K562 (cell line): ENCODE results near the gene MRGPRF. TPM values are rescaled to one million over a fixed set of nuclear protein-coding genes. Genes with fewer than 3 reads are reported as not detected.

Source experiments
- ATAC-seq: fragments of 200-7000 bp; cut with Tn5 transposase; 3 replicates; pipeline ENCODE4 v1.9.1; 2020; ENCODE audit warnings: moderate library complexity
- BruUV-seq: library from RNA; stranded (reverse); fragments of 400-500 nt; replicated peaks from 2 replicates; lab custom pipeline; 2021; lab: Mats Ljungman, UMichigan
- CTCF ChIA-PET: fragments of 300-600 bp; formaldehyde crosslinking; extraction: SDS; loops from one replicate; lab custom pipeline; 2021; ENCODE audit warnings: low intra/inter-chr PET ratio; lab: Yijun Ruan, JAX
- POLR2A ChIA-PET: fragments of 300-600, 350-650 bp; sonication (Branson Sonifier 250); formaldehyde crosslinking; extraction: SDS; loops from one replicate; lab custom pipeline; 2021; ENCODE audit warnings: antibody characterized with exemption, inconsistent platforms; lab: Yijun Ruan, JAX
- DNase-seq, 4 experiments: peaks; one replicate each; pipeline versions ENCODE4 v3.0.0 to v3.0.0-alpha.2; 2011 to 2018; ENCODE audit warnings: low spot score in 3 of 4, mixed read lengths in 3 of 4; ENCODE audit errors: extremely low read depth in 1 of 4
- FAIRE-seq: peaks from 2 replicates; lab custom pipeline; 2011; peaks lifted over from hg19 to GRCh38; lab: Jason Lieb, UNC
- H2AFZ ChIP-seq: 2 replicates; pipeline ENCODE4 v1.6.0; 2011; ENCODE audit warnings: low read depth, low read length, control low read depth, inconsistent platforms
- H3K27ac ChIP-seq: fragments of 200-600 bp; 3 replicates; pipeline ENCODE4 v1.8.0; 2011; ENCODE audit warnings: low read depth, mild to moderate bottlenecking, control low read depth, inconsistent platforms, low read length, moderate library complexity, mixed read lengths; ENCODE audit errors: extremely low read depth
- H3K27me3 ChIP-seq, 2 experiments: fragments of 300-600 bp in 1 of 2; 2 replicates in 1 of 2; 3 replicates in 1 of 2; pipeline versions ENCODE4 v1.6.0 to v1.8.0; 2011; ENCODE audit warnings: inconsistent platforms in 2 of 2, low read length in 2 of 2, mild to moderate bottlenecking in 1 of 2, mixed read lengths in 1 of 2, moderate library complexity in 1 of 2; ENCODE audit not compliant: control insufficient read depth in 2 of 2, insufficient read depth in 2 of 2
- H3K36me3 ChIP-seq: fragments of 300-600 bp; 3 replicates; pipeline ENCODE4 v1.8.0; 2011; ENCODE audit warnings: mild to moderate bottlenecking, low read length, inconsistent platforms; ENCODE audit not compliant: control insufficient read depth, insufficient read depth
- H3K4me1 ChIP-seq, 2 experiments: fragments of 200-600 bp in 1 of 2; replicated peaks in 1 of 2; 2 replicates in 1 of 2; 3 replicates in 1 of 2; pipeline versions ENCODE4 v1.5.1 to v1.8.0; 2011; ENCODE audit warnings: inconsistent platforms in 2 of 2, low read length in 2 of 2, mild to moderate bottlenecking in 1 of 2, mixed read lengths in 1 of 2, moderate library complexity in 1 of 2; ENCODE audit not compliant: control insufficient read depth in 2 of 2, insufficient read depth in 2 of 2
- H3K4me2 ChIP-seq: 2 replicates; pipeline ENCODE4 v1.6.1; 2011; ENCODE audit warnings: low read length, control low read depth, inconsistent platforms, mixed read lengths; ENCODE audit not compliant: insufficient read depth
- H3K4me3 ChIP-seq: fragments of 200-600 bp; sonication (generic), shearing (Covaris generic); 2 replicates; pipeline ENCODE4 v1.5.1; 2016; ENCODE audit warnings: control low read depth, inconsistent platforms
- H3K79me2 ChIP-seq: fragments of 200-600 bp; 3 replicates; pipeline ENCODE4 v1.8.0; 2011; ENCODE audit warnings: low read length, inconsistent platforms; ENCODE audit not compliant: control insufficient read depth, insufficient read depth
- H3K9ac ChIP-seq, 2 experiments: 2 replicates each; pipeline versions ENCODE4 v1.6.0 to v1.6.1; 2011; ENCODE audit warnings: low read depth in 2 of 2, low read length in 2 of 2, control low read depth in 1 of 2, inconsistent platforms in 1 of 2, mild to moderate bottlenecking in 1 of 2, mixed read lengths in 1 of 2; ENCODE audit not compliant: insufficient read depth in 1 of 2
- H3K9me1 ChIP-seq: one replicate; pipeline ENCODE4 v1.6.0; 2011; ENCODE audit warnings: inconsistent platforms, mild to moderate bottlenecking, low read length, moderate library complexity; ENCODE audit not compliant: control insufficient read depth, insufficient read depth
- H3K9me3 ChIP-seq: replicated peaks from 2 replicates; pipeline ENCODE4 v1.5.1; 2011; ENCODE audit warnings: low read depth, low read length, inconsistent platforms; ENCODE audit not compliant: control insufficient read depth, insufficient read depth
- H4K20me1 ChIP-seq: replicated peaks from 2 replicates; pipeline ENCODE4 v1.6.1; 2011; ENCODE audit warnings: low read length, inconsistent platforms, mixed read lengths; ENCODE audit not compliant: control insufficient read depth, insufficient read depth
- DMBX1 ChIP-seq: fragments of 250-450 bp; sonication (Bioruptor Pico); IDR thresholded peaks from 2 replicates; pipeline ENCODE4 v1.8.0; 2022; ENCODE audit warnings: inconsistent platforms, mild to moderate bottlenecking, moderate library complexity, borderline replicate concordance
- MITF ChIP-seq: IDR thresholded peaks from 2 replicates; pipeline ENCODE4 v1.6.1; 2014; ENCODE audit warnings: antibody characterized with exemption
- ZBTB5 ChIP-seq: fragments of 450-650 bp; IDR thresholded peaks from 2 replicates; pipeline ENCODE4 v1.6.1; 2017; ENCODE audit warnings: antibody characterized with exemption
- ZNF217 ChIP-seq: sonication (generic); formaldehyde crosslinking; IDR thresholded peaks from 2 replicates; pipeline ENCODE4 v1.8.0; 2022; ENCODE audit warnings: mild to moderate bottlenecking, missing genetic modification reagents
- in situ Hi-C: fragments of 300-500 bp; cut with MboI; formaldehyde crosslinking; loops from 4 replicates; pipeline ENCODE4 v1.15.0; 2018; ENCODE audit warnings: inconsistent platforms, mixed read lengths
- intact Hi-C: fragments of 100-400 bp; cut with micrococcal nuclease; formaldehyde crosslinking; loops from 2 replicates; pipeline ENCODE4 v1.14.2; 2022
- polyA plus RNA-seq, 8 experiments: library from polyadenylated mRNA; depleted of rRNA in 4 of 8; stranded (reverse) in 5 of 8; unstranded in 3 of 8; fragments of >200 nt; fragmentation: Nextera tagmentation in 2 of 8; fragmentation: Illumina TruSeq in 1 of 8; extraction: Ambion mirVana in 2 of 8; extraction: Trizol in 1 of 8; gene quantifications; 2 replicates each; pipeline versions ENCODE4 v1.2.1 to v1.2.3, GENCODE V29; 2011 to 2014; ENCODE audit warnings: inconsistent platforms in 1 of 8, missing spikeins in 1 of 8
- total RNA-seq, 7 experiments: library from RNA; depleted of rRNA in 6 of 7; stranded (reverse); fragments of >200 nt in 6 of 7; fragmentation: Illumina TruSeq in 2 of 7; extraction: Trizol in 2 of 7; gene quantifications; 2 replicates each; pipeline versions ENCODE4 v1.2.1 to v1.2.3, GENCODE V29; 2011 to 2021; ENCODE audit warnings: low replicate concordance in 1 of 7

The MRGPRF gene
- total and polyA plus RNA-seq, 9 of the 15 experiments (the other 6 are each of a cell fraction or from before 2014, with no cell fraction given): not detected

GRCh38 chr11:68997995-68998348 is 15.1 kb downstream of the MRGPRF start:
- Histone ChIP-seq H3K4me2 (no peak overlapping the region; the same call in 1 of the 2 replicates), H3K9me3 (no peaks in the 10 kb centered on the region), H3K4me3 (no peak overlapping the region), H3K9me1 (no peaks in the 10 kb centered on the region), H2AFZ (no peak overlapping the region)
- CTCF ChIA-PET: no interaction called here
- POLR2A ChIA-PET: interaction anchor here (0.5 to 1.2 kb wide), 3 partner anchors 14 to 378 kb away, joined by 3 to 5 read pairs (median 4); partner anchors contain the start of gene MRGPRF
- in situ Hi-C loops: no loop called here
- no peak for DNase-seq
- ATAC-seq: no peak
- no peak for FAIRE-seq
- no peak for TF ChIP-seq ZNF217 (CRISPR knock-in tag)
- TF ChIP-seq DMBX1 (CRISPR knock-in tag): no peak
- no peak for TF ChIP-seq ZBTB5
- no peak for TF ChIP-seq MITF
- TF ChIP-seq, all 486 proteins: peak for 0
- Histone ChIP-seq H3K36me3 (no peaks in the 10 kb centered on the region), H3K79me2 (no peaks in the 10 kb centered on the region), H3K27me3 (peaks cover 60 to 92% of the 10 kb centered on the region in 2 experiments), H4K20me1 (peaks cover 7% of the 10 kb centered on the region), H3K9ac (no peak overlapping the region), H3K4me1 (peaks cover 0 to 7% of the 10 kb centered on the region in 2 experiments; a peak in 3 of 5 replicates), H3K27ac (no peak overlapping the region)
- no TSS peak for BruUV-seq
- intact Hi-C loops: no loop called here
